Islet precursor cell (in vitro differentiated cells): ENCODE measurements around the gene PIK3AP1.
A peak's percentile ranks its signal among the peaks of the same experiment; 100 is the strongest.

Experiments
- DNase-seq: peaks from one replicate; pipeline ENCODE4 v3.0.0-alpha.2; 2018

PIK3AP1 gene

DNA sequence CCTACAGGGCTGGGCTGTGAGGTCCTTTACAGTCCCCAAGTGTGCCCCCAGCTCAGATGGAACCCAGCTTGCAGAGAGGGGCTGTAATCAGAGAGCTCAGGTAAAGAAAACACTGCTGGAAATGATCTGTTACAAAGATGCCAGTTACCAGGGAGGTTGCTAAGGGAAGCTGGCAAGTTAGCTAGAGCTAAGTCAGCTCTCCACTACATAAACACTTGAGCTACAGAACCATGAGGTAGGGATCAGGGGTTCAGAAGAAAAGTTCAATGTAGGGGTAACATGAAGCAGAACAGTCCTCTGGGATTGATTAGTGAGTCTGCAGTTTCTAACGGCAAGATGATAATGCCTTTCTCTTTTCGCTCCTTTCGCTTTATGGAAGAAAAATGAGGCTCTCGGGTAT is 80.4 kb downstream of the PIK3AP1 start:
- peak; percentile 31 for DNase-seq

DNA sequence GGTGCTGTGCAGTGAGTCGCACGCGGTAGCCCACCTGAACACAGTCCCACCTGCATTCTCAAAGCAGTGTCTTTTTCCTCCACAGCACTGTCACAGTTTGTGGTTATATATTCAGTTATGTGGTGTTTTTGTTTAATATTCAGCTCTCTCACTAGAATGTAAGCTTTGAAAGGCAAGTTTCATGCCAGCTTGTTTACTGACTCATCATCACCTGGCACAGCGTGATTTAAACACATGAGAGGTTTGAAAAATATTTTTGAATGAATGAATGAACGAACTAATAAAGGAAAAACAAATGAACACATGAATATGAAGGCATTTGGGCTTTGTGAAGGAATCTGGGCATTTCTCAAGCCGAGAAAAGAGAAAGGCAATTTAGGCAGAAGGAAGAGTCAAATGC is 81.6 kb downstream of the PIK3AP1 start:
- no peak for DNase-seq

DNA sequence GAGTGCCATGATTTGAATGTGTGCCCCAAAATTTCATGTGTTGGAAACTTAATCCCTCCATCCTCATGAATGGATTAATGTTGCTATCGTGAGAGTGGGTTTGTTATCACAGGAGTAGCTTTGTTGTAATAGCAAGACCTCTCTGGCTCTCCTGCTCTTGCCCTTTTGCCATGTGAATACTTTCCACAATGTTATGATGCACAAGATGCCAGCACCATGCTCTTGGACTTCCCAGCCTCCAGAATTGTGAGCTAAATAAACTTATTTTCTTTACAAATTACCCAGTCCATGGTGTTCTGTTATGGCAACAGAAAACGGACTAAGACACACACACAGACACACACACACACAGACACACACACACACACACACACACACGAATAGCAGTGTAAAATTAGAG is 82.2 kb downstream of the PIK3AP1 start:
- no peak for DNase-seq

DNA sequence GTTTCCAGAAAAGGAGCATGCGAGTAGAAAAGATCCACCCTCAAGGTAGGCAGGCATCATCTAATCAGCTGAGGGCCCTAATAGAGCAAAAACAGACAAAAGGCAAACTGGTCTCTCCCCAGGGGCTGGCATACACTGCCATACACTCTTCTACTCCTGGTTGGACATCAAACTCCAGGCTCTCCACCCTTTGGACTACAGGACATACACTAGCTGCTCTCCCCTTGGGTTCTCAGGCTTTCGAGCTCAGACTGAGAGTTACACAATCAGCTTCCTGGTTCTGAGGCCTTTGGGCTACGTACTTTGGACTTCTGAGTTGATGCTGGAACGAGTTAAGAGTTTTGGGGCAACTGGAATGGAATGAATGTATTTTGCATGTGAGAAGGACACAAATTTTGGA is 82.6 kb downstream of the PIK3AP1 start:
- DNase-seq = no peak

DNA sequence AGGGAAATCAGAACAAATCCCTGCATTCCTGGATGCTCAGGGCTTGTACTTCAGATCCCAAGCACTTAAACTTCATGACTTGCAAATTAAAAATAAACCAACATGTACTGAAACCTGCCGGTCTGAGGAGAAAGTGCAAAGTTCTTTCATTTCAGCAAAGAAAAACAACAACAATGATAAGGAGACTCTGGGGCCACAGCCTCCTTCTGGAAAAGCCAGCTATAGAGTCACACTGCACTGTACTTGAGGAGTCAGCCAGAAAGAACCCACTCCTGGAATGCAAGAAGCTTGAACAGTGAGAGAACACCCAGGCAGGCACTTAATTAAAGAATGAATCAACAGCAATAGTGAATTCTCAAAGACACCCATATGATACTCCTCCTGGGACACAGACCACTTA is 83.8 kb downstream of the PIK3AP1 start:
- no peak for DNase-seq

DNA sequence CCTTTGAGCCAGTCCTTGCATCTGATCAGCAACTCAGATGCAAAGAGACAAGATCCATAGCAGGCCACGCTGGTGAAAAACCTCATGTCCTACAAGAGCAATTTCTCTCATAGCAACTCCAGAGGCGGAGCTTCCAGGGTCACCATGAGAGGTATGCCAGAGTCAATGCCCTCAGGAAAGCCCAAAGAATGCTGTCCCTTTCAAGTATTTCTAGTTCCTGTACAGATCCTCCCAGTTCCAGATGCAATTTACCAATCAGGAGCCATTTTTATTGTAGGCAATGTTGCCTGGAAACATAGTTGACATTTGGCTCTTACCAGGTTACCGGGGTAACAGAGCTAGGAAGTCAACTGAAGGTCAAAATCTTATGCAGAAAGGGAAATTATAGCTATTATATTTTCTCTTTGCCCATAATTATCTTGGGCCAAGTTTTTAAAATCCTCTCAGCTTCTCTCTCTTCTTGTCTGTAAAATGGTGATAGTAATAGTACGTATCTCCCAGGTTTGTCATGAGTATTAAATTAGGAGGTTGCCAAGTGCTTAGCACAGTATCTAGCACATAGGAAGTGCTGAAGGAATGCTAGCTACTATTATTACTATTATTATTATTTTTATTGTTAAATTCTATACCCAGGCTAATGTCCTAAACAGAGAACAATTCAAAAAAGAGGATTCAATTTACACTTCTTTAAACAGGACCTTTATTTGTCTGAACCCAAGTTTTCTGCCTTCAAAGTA is 87.2 kb downstream of the PIK3AP1 start:
- DNase-seq = peak; percentile 89

DNA sequence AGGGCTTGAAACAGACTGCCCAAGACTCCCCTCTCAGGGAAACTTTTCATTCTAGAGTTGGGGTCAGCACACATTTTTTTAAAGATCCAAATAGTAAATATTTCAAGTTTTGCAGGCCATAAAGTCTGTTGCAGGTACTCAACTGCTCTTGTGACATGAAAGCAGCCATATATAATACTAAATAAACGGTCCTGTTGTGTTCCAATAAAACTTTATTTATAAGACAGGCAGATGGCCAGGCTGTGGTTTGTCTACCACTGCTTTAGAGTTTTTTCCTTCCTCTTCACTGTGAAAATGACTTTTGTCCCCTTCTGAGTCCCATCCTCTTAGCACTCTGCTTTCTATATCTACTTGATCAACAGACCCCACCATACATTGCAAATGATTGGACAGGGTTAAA is 93.0 kb downstream of the PIK3AP1 start:
- no peak for DNase-seq

DNA sequence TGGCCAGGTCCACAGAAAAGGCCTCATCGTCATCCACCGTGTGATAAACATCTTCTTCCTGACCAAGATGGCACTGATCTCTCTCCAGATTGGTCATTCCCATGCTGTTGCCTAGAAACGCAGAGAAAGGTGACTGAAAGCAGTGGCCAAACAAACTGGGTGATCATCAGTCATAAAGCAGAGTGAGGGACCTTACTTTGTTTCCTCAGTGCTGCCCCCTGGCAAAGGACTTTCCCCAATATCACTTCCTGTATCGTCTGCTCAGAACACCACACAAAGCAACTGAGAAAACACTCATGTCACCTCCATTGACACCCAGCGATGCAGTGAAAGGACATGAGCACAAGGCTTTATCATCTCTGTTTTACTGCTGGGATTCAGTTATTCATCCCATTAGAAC is 93.5 kb downstream of the PIK3AP1 start:
- no peak for DNase-seq

DNA sequence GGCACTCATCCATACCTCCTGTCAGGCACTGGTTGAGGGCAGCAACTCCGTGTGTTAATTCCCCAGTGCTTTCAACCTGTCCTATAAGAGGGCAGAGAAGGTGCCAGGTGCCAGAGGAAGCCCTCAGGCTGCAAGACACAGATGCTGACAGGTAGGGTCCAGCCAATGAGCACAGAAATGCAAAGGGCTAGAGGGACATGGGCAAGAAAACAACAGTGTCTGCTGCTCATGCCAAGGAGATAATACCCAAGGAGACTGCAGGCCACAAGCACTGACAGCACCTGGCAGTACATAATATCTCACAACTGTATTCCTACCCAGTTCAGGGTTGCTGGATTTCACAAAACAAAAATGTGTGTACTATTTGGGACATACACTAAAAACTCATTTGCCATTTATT is 95.1 kb downstream of the PIK3AP1 start:
- DNase-seq = no peak

DNA sequence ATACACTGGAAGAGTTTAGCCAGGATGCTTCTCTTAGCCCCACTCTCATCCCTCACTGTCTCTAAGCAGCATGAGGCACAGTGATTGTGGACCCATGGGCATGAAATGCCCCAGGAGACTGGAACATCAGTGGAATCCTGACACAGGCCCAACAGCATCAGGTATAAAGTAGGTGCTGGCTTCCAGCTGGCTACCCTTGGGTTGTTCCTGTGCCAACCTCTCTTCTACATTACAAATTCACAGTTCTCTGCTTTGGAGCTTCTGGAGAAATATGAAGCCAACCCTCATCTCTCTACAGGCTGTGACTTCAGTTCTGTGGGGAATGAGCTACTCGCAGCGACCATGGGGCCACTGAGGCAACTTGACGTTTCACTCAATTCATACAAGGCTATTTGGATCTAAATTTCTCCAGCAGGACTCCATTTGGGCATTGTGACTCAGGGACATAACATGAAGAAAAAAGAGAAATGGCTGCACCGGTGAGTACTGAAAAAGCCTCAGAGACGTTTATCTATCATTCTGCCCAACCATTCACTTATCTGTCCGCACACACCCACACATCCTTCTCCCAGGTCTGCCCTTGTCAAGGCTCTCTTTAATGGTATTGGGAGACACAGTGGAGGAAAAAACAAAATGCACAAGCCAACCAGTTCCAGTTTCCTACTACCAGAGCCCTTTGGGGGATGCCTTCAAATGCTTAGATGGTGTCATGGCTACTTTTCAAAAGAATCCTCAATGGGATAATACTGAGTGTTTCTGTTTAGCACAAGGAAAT is 98.1 kb downstream of the PIK3AP1 start:
- DNase-seq = no peak

DNA sequence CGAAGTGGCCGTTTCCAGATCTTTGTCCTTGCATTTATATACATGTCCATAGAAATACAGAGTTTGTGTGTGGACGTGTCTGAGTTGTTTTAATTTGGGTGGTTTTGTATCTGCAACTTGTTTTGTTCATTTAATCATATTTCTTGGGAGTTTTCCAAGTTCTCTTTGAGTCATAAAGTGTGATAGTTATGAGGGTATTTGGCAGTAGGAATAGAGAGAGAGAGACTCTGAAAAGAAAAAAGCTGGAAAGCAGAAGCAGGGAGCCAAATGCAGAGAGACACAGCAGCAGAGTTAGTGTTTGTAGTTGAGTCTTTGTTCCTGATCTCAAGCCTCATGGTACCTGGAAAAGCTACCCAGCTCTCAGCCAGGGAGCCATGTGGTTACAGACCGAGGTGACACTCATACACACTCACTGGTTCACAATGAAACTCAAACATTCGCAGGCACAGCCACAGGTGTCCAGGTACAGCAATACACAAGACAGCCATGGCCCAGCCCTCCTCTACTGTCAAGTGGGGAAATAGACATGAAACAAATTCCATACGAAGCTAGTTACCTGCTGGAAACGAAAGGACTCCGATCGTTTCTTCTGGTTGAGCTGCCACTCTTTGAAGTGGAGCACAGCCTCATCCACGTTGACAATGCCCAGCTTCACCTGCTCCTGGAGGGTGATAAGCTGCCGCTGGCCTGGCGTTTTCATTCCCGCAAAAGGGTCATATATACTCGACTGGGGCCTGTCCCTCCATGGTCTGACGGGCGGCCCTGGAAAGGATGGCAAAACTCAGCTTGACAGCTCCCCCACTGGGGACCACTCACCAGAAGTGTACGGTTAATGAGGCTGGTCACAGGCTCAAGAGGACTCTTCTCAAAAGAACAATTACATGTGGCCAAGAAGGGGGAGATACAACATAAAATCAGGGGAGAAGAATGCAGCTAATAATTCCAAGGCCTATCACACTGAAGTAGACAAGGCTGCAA is 100.2 kb downstream of the PIK3AP1 start:
- no peak for DNase-seq

DNA sequence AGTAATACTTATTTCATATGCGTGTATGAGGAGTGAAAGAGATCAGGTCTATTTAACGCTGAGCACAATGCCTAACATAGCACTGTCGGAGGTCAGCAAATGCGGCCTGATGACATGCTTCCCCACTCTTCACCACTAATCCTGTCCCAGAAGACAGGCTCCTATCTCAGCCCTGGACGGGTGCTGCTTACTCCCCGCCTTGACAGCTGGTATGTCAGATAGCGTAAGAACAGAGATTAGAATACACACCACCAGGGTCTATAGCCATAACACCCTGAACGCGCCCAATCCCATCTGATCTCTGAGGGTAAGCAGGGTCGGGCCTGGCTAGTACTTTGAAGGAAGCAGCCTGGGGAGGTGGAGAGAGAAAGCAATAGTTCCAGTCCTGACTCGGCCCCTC is 101.2 kb downstream of the PIK3AP1 start:
- DNase-seq = no peak

DNA sequence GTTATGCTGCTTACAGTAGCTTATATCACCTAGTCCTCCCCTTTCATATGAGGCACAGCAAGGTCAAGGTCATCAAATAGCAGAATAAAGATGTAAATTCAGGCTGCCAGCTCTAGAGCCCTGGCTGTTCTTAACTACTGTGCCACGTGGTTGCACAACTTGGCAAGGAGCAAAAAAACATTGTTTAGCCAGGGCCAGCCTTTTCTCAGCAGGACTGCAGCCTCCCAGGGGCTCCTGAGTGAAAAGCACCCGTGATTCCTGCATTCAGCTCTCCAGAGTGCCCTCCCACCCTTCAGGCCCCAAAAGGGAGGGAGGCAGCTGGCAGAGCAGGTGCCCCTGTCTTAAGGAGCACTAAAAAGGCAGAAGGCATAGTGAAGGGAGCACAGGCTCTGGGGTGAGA is 101.7 kb downstream of the PIK3AP1 start:
- DNase-seq = no peak

DNA sequence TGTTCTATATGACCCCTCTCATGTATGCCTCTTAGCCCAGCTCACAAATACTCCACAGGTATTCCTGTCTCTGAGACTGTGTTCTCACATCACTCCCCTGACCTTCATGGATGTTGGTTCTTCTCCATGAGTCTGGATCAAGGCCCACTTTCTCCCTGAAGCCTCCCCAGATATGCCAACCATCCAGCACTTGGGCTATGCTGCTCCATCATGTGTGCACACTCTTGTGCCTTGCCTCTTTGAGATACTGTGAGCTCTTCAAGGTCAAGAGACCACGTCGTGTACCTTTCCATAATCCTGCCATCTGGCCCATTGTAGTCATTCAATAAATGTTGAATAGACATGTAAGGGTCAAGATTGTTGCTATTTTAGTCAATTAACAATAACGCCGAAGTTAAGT is 103.4 kb downstream of the PIK3AP1 start:
- DNase-seq = no peak

DNA sequence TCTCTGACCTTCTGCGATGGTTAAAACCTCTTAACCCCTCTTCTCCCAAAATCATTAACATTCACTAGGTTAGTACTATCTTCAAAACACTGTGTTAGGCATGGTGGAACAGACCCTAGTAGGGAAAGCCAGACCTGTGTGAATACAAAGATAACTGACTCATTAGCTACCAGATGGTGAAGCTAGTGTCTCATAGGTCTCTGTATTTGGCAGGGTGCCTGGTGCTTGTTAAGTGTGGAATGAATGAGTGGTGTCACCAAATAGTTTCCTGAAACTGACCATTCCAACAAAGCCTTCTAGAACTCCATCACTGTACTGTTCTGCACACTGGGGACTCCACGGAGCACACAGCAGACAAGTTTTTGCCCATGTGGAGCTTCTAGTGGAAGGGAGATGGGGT is 105.8 kb downstream of the PIK3AP1 start:
- DNase-seq = peak; percentile 69

DNA sequence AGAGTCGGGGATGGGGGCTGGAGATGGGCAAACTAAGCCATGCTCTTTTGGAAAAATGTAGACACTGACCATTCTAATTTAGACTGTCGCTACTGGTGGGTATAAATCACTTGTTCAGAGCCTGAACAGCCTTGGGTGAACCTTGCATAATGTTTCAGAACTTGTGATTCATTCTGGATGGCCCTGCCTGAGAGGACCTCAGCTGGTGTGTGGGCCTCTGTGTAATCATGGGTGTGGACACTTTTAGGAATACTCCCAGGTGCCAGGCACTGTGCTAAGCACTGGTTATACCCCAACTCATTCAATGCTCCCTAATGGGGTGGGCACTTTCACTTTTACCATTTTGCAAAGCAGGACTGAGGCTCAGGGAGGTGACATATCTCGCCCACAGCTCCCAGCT is 106.7 kb downstream of the PIK3AP1 start:
- DNase-seq = no peak

DNA sequence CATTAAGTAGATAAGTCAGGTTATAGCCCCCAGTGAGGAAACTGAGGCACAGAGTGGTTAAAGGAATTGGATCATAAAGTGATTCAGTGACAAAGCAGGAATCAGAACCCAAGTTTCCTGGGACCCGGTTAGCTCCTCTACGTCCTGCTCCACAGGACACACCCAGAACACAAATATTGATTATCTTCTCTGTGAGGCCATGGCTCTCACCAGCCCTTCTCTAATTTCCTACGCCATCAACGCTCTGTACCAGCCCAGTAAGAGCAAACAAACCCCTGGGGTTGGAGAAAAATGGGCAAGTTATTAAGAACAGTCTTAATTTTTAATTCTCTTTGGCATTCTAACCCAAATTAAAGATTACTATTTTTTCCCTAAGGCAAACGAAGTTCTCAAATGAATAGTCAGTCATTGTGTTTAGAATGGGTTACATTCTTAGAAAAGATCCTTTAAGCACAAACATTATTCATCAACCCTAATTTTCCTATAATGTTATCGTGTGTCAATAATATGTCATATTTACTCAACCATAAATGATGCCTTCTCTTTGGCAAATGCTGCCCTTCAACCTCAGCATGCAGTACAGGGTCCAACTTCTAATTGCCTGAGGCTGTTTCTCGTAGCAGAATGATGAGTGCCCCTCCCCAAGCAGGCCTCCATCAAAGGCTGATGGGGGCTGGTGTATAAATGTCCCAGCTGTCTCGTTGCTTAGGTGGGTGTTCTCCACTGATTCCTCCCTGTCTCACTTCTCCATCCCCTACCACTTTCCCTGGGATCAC is 108.1 kb downstream of the PIK3AP1 start:
- DNase-seq = no peak

DNA sequence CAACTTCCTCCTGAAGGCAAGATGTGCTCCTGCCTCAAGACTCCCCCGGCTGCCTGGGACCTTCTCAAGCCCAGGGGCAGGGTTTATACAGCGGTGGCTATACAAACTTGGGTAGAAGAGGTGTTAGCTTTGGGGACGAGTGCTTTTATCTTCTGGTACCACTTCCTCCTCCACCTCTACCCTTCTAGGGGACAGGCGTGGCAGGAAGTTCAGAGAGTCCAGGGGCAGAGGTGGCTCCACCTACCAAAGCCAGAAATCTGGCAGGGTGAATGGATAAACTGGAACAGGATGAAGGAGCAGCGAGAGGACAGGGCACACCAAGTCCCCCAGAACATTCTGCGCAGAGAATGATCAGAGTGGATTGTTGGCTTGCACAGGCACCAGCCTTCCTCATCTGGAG is 109.5 kb downstream of the PIK3AP1 start:
- no peak for DNase-seq

DNA sequence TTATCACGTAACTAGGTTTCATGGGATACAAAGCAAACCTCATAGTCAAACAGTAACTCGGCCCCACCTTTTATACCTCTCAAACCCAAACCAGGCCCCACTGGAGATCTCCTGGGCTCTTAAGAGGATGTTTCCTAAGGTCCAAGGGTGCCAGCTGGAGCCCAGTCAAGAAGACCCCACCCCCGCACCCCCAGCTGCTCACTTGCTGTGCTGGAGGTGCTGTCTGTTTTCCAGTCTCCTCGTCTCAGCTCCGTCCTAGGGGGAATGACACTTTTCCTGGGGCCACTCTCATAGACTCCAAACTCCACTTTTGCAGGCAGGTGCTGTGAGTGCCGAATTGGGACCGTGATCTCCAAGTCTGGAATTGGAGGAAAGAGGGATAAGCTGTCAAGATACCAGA is 110.8 kb downstream of the PIK3AP1 start:
- DNase-seq = no peak

DNA sequence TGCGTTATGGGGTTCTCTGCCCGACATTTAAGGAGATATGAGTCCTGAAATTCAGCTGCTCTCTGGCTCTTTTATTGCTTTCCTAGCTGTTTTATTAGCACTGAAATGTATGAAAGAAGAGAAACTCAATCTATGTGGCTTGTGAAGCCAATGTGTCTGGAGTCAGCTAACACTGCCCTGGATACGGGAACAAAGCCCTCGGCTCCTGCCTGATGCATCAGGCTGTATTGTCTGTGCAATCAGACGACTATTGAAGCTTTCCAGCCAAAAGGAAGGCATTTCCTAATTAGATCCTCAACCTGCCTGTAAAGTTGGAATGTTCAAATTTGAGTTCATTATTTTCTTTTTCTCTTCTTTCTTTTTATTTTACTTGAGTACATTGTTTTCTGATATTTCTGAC is 111.5 kb downstream of the PIK3AP1 start:
- DNase-seq = no peak

DNA sequence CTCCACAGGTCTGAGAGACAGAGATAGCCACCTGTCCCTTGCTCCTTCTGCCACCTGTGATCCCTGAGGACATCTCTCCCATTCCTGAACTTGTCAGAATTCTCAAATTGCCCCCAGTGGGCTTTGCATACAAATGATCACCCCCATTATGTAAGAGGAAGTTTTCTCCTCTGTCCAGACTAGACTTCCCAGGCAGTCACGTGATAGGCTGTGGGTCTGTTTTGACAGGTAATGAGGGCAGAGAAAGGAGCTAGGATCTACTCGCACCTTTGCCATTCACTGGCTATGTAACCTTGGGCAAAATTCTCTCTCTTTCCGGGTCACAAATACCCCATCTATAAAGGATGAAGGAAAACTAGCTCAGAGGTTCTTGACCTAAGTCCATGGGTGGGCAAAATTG is 112.1 kb downstream of the PIK3AP1 start:
- DNase-seq = no peak

DNA sequence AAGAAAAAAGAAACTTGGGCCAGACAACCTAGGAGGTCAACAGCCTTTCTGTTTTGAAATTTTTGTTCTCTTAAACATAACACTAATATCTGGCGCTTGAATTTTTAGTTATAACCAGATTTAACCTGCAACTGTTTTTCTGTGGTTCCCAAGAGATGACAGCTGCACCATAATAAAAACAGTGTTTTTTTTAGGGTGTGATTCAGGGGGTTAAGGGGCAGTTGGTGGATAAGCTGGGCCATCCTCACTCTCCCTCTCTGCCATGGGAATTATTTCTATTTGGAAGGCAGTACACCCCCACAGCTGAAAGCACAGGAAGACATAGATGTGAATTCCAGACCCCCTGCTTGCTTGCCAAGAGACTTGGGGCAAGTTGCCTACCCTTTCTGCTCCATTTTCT is 113.4 kb downstream of the PIK3AP1 start:
- DNase-seq = no peak

DNA sequence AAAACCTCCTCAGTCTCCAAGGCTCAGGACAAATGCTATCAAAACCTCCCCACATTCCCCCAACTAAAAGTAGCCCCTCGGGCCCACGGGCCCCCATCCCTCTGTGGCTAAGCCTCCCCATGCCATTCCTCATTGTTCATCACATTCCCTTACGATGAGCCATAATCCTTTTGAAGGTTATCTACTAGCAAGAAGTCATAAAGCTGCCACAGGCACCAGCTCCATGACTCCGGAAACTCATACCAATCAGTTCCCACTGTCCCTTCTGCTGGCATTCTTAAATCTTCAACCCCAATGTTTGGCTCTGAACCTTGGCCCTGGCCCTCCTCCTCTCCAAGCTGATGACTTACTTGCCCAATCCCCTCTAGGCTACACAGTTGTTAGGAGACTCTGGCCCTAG is 114.1 kb downstream of the PIK3AP1 start:
- peak; percentile 85 for DNase-seq
